HG02763 (cell line): Measurements from ENCODE around the gene OGFR.

Source experiments
- ATAC-seq: cut with Tn5 transposase; IDR thresholded peaks from one replicate; pipeline ENCODE4 v1.9.1; 2021; ENCODE audit warnings: mild to moderate bottlenecking, moderate library complexity; ENCODE audit not compliant: unreplicated experiment

The OGFR gene

DNA sequence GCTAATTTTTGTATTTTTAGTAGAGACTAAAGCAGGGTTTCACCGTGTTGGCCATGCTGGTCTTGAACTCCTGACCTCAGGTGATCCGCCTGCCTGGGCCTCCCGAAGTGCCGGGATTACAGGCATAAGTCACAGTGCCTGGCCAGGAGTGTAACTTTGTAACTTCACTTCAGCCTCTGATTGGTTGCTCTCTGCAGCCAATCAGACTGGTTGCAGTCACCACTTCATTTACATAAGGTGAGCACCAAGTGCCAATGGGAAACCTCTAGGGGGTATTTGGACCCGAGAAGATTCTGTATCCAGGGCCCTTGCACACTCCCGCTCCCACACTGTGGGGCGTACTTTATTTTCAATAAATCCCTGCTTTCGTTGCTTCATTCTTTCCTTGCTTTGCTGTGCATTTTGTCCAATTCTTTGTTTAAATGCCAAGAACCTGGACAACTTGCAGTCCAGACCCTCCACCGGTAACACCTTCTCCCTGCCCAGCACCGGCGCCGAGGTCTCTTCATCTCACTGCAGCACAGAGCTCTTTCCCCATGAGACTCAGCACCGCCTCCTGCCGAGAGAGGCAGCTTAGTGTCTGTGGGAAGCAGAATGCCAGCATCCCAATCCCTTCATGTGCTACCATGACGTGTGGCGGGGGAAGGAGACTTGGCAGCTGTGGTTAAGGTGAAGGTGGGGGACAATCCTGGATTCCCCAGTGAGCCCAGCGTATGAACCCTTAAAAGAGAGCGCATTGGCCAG, 22.3 kb upstream of the OGFR start:
- no peak for ATAC-seq

DNA sequence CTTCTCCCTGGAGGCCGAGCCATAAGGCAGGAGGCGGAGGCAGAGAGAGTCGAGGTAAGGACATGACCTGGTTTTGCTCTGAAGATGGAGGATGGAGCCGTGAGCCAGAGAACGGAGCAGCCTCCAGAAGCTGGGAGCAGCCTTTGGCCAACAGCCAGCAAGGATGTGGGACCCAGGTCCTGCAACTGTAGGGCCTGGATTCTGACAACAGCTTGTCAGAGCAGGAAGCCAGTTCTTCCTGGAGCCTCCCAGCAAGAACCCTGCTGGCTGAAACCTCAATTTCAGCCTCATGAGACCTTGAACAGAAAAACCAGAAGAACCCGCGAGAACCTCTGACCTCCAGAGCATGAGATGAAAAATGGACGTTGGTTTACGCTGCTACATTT, 21.7 kb upstream of the OGFR start:
- ATAC-seq = no peak

GRCh38 chr20:62784497-62784896, 20.1 kb upstream of the OGFR start:
- ATAC-seq = no peak

- no peak for ATAC-seq
Measured at GRCh38 chr20:62785393-62785792, 19.2 kb upstream of the OGFR start.

GRCh38 chr20:62786157-62786556, 18.5 kb upstream of the OGFR start:
- no peak for ATAC-seq

- no peak for ATAC-seq
Measured at GRCh38 chr20:62787321-62787720, 17.3 kb upstream of the OGFR start.

DNA sequence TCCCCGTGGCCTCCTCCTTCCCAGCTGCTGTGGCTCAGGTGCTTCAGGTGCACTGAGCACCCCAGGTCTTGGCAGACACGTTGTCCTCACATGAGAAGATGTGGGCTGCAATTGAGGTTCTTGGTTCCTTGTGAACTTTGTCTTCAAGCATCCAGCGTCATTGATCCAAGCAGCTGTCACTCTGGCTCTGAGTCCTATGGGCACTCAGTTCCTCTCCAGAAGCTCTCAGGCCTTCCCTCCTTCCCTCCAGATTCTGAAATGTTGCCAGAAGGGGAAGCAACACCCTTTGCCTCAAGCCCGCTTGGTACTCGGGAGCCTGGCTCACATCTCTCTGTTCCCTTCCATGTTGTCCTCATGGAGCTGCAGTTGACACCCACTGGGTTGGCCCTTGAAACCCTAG, 16.8 kb upstream of the OGFR start:
- ATAC-seq = no peak

GRCh38 chr20:62788607-62789006, 16.0 kb upstream of the OGFR start:
- no peak for ATAC-seq

- no peak for ATAC-seq
Measured at GRCh38 chr20:62790075-62790474, 14.6 kb upstream of the OGFR start.

- ATAC-seq = no peak
Measured at GRCh38 chr20:62791301-62792181, 13.1 kb upstream of the OGFR start.

DNA sequence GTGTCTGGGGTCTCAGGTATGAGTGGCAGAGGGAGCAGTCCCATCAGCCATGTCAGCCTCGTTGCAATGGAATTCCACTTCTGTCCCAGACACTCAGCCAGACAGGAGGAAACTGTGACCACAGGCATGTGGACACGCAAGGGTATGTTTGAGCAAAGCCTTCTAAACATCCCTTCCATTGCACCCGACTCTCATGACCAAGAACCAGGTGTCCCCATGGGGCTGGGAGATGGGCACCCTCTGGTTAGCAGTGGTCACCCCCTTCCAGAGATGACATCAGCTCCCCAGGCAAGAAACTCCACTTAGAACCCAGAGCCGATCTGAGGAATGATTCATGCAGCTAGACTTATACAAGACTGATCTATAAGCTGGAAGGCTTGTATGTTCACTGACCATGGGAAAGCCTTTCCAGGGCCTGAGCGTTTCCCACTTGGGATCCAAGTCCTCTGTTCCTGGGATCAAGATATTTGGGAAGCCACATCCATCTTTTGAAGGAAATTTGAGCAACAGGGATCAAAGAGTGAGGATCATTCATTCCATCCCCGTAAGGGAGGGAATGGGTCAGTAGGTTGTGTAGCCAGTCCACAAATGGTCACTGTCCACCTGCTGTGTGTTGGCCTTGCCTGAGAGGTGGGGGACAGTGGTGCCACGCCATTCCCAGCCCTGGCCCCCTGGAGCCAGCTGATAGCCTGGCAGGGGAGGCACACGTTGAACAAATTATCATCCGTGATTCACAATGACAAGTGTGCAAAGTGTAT, 12.3 kb upstream of the OGFR start:
- no peak for ATAC-seq

DNA sequence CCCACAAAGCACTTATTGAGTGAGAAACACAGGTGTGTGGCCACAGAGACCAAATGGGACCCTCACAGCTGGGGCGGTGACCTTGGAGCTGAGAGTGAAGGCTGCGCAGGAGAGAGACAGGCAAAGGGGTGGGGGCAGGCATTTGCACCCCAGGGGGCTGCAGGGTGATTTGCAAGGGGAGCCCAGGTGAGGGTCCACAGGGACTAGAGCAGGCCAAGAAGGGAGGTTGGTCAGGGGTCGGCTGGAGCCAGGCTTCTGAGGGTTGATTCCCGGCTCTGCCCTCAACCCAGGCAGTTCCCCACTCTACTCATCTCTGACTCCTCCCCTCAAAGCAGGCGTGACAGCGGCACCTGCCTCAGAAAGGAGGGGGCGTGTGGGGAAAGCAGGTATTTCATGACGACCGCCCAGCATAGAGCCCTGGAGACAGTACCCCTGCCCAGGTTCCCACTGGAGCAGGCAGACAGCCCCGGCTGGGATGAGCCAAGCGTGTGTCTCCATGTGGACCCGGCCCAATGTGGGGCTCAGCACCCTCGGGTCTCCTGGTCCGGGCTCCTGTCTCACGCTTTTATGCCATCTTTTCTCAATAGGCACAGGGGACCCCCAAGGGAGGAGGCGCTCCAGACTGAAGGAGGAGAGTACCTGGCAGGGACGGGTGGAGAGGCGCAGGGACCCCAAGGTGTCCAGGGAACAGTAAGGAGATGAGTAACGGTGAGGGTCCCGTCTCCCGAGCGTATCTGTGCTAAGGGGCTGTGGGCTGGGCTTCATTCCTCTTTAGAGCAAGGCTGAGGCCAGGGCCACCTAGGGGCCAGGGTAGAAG, 11.5 kb upstream of the OGFR start:
- no peak for ATAC-seq

- ATAC-seq = no peak
Measured at GRCh38 chr20:62793757-62794006, 11.0 kb upstream of the OGFR start.

- ATAC-seq = peak; percentile 78
Measured at GRCh38 chr20:62794007-62794724, 10.5 kb upstream of the OGFR start.

- ATAC-seq = no peak
Measured at GRCh38 chr20:62795023-62795761, 9.4 kb upstream of the OGFR start.

GRCh38 chr20:62796699-62797491, 7.7 kb upstream of the OGFR start:
- no peak for ATAC-seq

GRCh38 chr20:62797671-62798532, 6.7 kb upstream of the OGFR start:
- no peak for ATAC-seq

DNA sequence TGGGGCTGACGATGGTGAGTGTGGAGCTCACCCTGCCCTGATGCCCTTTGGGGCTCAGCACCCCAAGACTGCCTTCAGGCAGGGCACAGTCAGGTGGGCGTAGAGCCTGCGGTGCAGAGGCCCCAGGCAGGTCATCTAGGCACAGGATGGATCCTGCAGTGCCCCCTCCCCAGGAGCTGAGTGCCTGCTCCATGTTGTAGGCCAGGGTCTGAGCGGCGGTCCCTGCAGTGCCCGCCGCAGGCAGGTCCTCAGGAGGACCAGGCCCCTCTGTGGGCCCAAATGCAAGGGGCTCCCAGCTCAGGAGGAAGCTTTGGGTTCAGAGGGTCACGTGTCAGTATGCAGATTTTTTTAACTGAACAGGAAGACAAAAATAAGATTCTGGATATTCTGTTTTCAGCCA, 5.6 kb upstream of the OGFR start:
- ATAC-seq = no peak
